ENCODE measurements around the gene ART4.

GRCh38 chr12:14781563-14781962, 61.8 kb downstream of the ART4 start:
- TF ChIP-seq, protein P1, sequence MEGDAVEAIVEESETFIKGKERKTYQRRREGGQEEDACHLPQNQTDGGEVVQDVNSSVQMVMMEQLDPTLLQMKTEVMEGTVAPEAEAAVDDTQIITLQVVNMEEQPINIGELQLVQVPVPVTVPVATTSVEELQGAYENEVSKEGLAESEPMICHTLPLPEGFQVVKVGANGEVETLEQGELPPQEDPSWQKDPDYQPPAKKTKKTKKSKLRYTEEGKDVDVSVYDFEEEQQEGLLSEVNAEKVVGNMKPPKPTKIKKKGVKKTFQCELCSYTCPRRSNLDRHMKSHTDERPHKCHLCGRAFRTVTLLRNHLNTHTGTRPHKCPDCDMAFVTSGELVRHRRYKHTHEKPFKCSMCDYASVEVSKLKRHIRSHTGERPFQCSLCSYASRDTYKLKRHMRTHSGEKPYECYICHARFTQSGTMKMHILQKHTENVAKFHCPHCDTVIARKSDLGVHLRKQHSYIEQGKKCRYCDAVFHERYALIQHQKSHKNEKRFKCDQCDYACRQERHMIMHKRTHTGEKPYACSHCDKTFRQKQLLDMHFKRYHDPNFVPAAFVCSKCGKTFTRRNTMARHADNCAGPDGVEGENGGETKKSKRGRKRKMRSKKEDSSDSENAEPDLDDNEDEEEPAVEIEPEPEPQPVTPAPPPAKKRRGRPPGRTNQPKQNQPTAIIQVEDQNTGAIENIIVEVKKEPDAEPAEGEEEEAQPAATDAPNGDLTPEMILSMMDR (IDR thresholded peaks at IDR 0.05 in 2 of 3, conservative IDR thresholded peaks at IDR 0.05 in 1 of 3; ENCODE audit: borderline replicate concordance in 1 of 3, insufficient read depth in 1 of 3, low read depth in 2 of 3, low read length in 2 of 3), result no peak
- TF ChIP-seq POLR2AphosphoS5 (IDR thresholded peaks at IDR 0.05; ENCODE audit: low read depth, low read length) (no peak), YY1 (IDR thresholded peaks at IDR 0.05; ENCODE audit: extremely low read depth, insufficient replicate concordance, low read depth, low read length) (no peak), SP1 (IDR thresholded peaks at IDR 0.05; ENCODE audit: low read depth) (no peak), ELF1 (IDR thresholded peaks at IDR 0.05; ENCODE audit: borderline replicate concordance, low read depth) (no peak), POLR2A (IDR thresholded peaks at IDR 0.05; ENCODE audit: borderline replicate concordance, extremely low read depth, insufficient read depth, insufficient read length) (no peak), MAX (IDR thresholded peaks at IDR 0.05) (no peak), SIN3A (IDR thresholded peaks at IDR 0.05; ENCODE audit: low read depth) (no peak), EZH2 (IDR thresholded peaks at IDR 0.05) (no peak), EZH2phosphoT487 (IDR thresholded peaks at IDR 0.05; ENCODE audit: borderline replicate concordance) (no peak), ZNF274 (IDR thresholded peaks at IDR 0.05; ENCODE audit: low read depth, low read length) (no peak), SRF (IDR thresholded peaks at IDR 0.05; ENCODE audit: low read depth) (no peak), REST (IDR thresholded peaks at IDR 0.05; ENCODE audit: low read depth) (no peak), CEBPB (IDR thresholded peaks at IDR 0.05; ENCODE audit: low read depth) (no peak)
